ENCODE results near the gene ELAPOR2.
"Not testable (repeated sequence)": the region's sequence is repeated elsewhere in the genome, so short reads cannot be mapped to it uniquely, and the experiment has no call there.

ELAPOR2 gene

GRCh38 chr7:87041586-87041985 lies 17.9 kb downstream of the ELAPOR2 start:
- DNase-seq; H3K79me2 ChIP-seq (ENCODE audit: control insufficient read depth, insufficient read depth, low read length); H2BK120ac ChIP-seq (ENCODE audit: low read depth, low read length); H2BK15ac ChIP-seq (replicated peaks; ENCODE audit: low read depth); H2AK5ac ChIP-seq (ENCODE audit: low read length); H4K8ac ChIP-seq (ENCODE audit: low read depth, low read length); H3K18ac ChIP-seq (ENCODE audit: low read length); H3K36me3 ChIP-seq (ENCODE audit: control insufficient read depth, insufficient read depth, low read length); H3K9ac ChIP-seq (ENCODE audit: low read length); H3K4me1 ChIP-seq (ENCODE audit: control insufficient read depth, low read depth, low read length); H2BK5ac ChIP-seq (ENCODE audit: low read length); H3K4ac ChIP-seq (ENCODE audit: low read depth, low read length); H3K79me1 ChIP-seq (ENCODE audit: low read length); H3K23ac ChIP-seq (ENCODE audit: low read length); H3K27ac ChIP-seq (ENCODE audit: low read depth, low read length); H3K27me3 ChIP-seq (ENCODE audit: insufficient read depth, low read length, poor library complexity); H3K4me3 ChIP-seq (ENCODE audit: low read length); H3K56ac ChIP-seq (ENCODE audit: low read length); H3K4me2 ChIP-seq (ENCODE audit: low read length); H4K5ac ChIP-seq (ENCODE audit: low read length): not testable (repeated sequence)
- WGBS (ENCODE audit: extremely low coverage, insufficient coverage, low lambda C conversion rate): no CpG with 5 or more reads among the region's 5 CpGs

GRCh38 chr7:87039691-87040299 lies 19.7 kb downstream of the ELAPOR2 start:
- H3K79me1 ChIP-seq (ENCODE audit: low read length); DNase-seq; H2AK5ac ChIP-seq (ENCODE audit: low read length); H3K4me1 ChIP-seq (ENCODE audit: control insufficient read depth, low read depth, low read length); H3K4ac ChIP-seq (ENCODE audit: low read depth, low read length); H3K27me3 ChIP-seq (ENCODE audit: insufficient read depth, low read length, poor library complexity); H2BK120ac ChIP-seq (ENCODE audit: low read depth, low read length); H3K4me2 ChIP-seq (ENCODE audit: low read length); H4K5ac ChIP-seq (ENCODE audit: low read length); H3K9ac ChIP-seq (ENCODE audit: low read length); H4K8ac ChIP-seq (ENCODE audit: low read depth, low read length); H2BK15ac ChIP-seq (replicated peaks; ENCODE audit: low read depth); H3K79me2 ChIP-seq (ENCODE audit: control insufficient read depth, insufficient read depth, low read length); H3K18ac ChIP-seq (ENCODE audit: low read length); H3K36me3 ChIP-seq (ENCODE audit: control insufficient read depth, insufficient read depth, low read length); H3K56ac ChIP-seq (ENCODE audit: low read length); H2BK5ac ChIP-seq (ENCODE audit: low read length); H3K4me3 ChIP-seq (ENCODE audit: low read length); H3K23ac ChIP-seq (ENCODE audit: low read length); H3K27ac ChIP-seq (ENCODE audit: low read depth, low read length): not testable (repeated sequence)
- no CpG with 5 or more reads among the region's 34 CpGs for WGBS (ENCODE audit: extremely low coverage, insufficient coverage, low lambda C conversion rate)

- H3K4ac ChIP-seq (ENCODE audit: low read depth, low read length): no peak overlapping the region
- peak overlapping the region; percentile 29 for H3K4me3 ChIP-seq (ENCODE audit: low read length)
- no peaks in the 10 kb centered on the region for H3K4me1 ChIP-seq (ENCODE audit: control insufficient read depth, low read depth, low read length)
- H3K79me1 ChIP-seq (ENCODE audit: low read length): peaks cover 3% of the 10 kb centered on the region
- H3K27me3 ChIP-seq (ENCODE audit: insufficient read depth, low read length, poor library complexity): no peaks in the 10 kb centered on the region
- H3K18ac ChIP-seq (ENCODE audit: low read length): no peak overlapping the region
- no peak overlapping the region for H2BK15ac ChIP-seq (replicated peaks; ENCODE audit: low read depth)
- H2AK5ac ChIP-seq (ENCODE audit: low read length): no peak overlapping the region
- H2BK5ac ChIP-seq (ENCODE audit: low read length): no peak overlapping the region
- no CpG with 5 or more reads among the region's 5 CpGs for WGBS (ENCODE audit: extremely low coverage, insufficient coverage, low lambda C conversion rate)
- H3K27ac ChIP-seq (ENCODE audit: low read depth, low read length): no peak overlapping the region
- H4K5ac ChIP-seq (ENCODE audit: low read length): no peak overlapping the region
- H3K79me2 ChIP-seq (ENCODE audit: control insufficient read depth, insufficient read depth, low read length): peaks cover 9% of the 10 kb centered on the region
- no peak overlapping the region for H4K8ac ChIP-seq (ENCODE audit: low read depth, low read length)
- no peak overlapping the region for H3K4me2 ChIP-seq (ENCODE audit: low read length)
- peak overlapping the region; percentile 56 for H3K9ac ChIP-seq (ENCODE audit: low read length)
- no peak overlapping the region for H3K23ac ChIP-seq (ENCODE audit: low read length)
- H3K36me3 ChIP-seq (ENCODE audit: control insufficient read depth, insufficient read depth, low read length): no peaks in the 10 kb centered on the region
- H3K56ac ChIP-seq (ENCODE audit: low read length): peak overlapping the region; percentile 78
- no peak for DNase-seq
- H2BK120ac ChIP-seq (ENCODE audit: low read depth, low read length): no peak overlapping the region
Measured at GRCh38 chr7:87038993-87039690, 20.3 kb downstream of the ELAPOR2 start.

GRCh38 chr7:87036985-87037384 lies 22.5 kb downstream of the ELAPOR2 start:
- H3K36me3 ChIP-seq (ENCODE audit: control insufficient read depth, insufficient read depth, low read length): no peaks in the 10 kb centered on the region
- DNase-seq: no peak
- no peak overlapping the region for H3K4me3 ChIP-seq (ENCODE audit: low read length)
- H3K23ac ChIP-seq (ENCODE audit: low read length): peak overlapping the region; percentile 39
- no peak overlapping the region for H3K27ac ChIP-seq (ENCODE audit: low read depth, low read length)
- H2BK5ac ChIP-seq (ENCODE audit: low read length): no peak overlapping the region
- WGBS (ENCODE audit: extremely low coverage, insufficient coverage, low lambda C conversion rate): 100% methylated on average over 1 of the region's 2 CpGs
- no peak overlapping the region for H4K5ac ChIP-seq (ENCODE audit: low read length)
- H3K4me1 ChIP-seq (ENCODE audit: control insufficient read depth, low read depth, low read length): no peaks in the 10 kb centered on the region
- H3K4me2 ChIP-seq (ENCODE audit: low read length): no peak overlapping the region
- no peak overlapping the region for H4K8ac ChIP-seq (ENCODE audit: low read depth, low read length)
- H3K79me2 ChIP-seq (ENCODE audit: control insufficient read depth, insufficient read depth, low read length): peaks cover 12% of the 10 kb centered on the region
- no peak overlapping the region for H3K56ac ChIP-seq (ENCODE audit: low read length)
- H3K27me3 ChIP-seq (ENCODE audit: insufficient read depth, low read length, poor library complexity): no peaks in the 10 kb centered on the region
- no peak overlapping the region for H2AK5ac ChIP-seq (ENCODE audit: low read length)
- no peak overlapping the region for H3K4ac ChIP-seq (ENCODE audit: low read depth, low read length)
- peaks cover 5% of the 10 kb centered on the region for H3K79me1 ChIP-seq (ENCODE audit: low read length)
- no peak overlapping the region for H2BK120ac ChIP-seq (ENCODE audit: low read depth, low read length)
- H2BK15ac ChIP-seq (replicated peaks; ENCODE audit: low read depth): no peak overlapping the region
- no peak overlapping the region for H3K18ac ChIP-seq (ENCODE audit: low read length)
- no peak overlapping the region for H3K9ac ChIP-seq (ENCODE audit: low read length)

- Histone ChIP-seq H3K4me2 (ENCODE audit: low read length) (no peak overlapping the region), H4K8ac (ENCODE audit: low read depth, low read length) (no peak overlapping the region), H3K56ac (ENCODE audit: low read length) (no peak overlapping the region), H2BK5ac (ENCODE audit: low read length) (no peak overlapping the region), H3K79me1 (ENCODE audit: low read length) (peaks cover 8% of the 10 kb centered on the region), H3K27ac (ENCODE audit: low read depth, low read length) (no peak overlapping the region), H3K27me3 (ENCODE audit: insufficient read depth, low read length, poor library complexity) (no peaks in the 10 kb centered on the region), H2BK15ac (replicated peaks; ENCODE audit: low read depth) (no peak overlapping the region), H4K5ac (ENCODE audit: low read length) (no peak overlapping the region), H2BK120ac (ENCODE audit: low read depth, low read length) (no peak overlapping the region), H3K36me3 (ENCODE audit: control insufficient read depth, insufficient read depth, low read length) (no peaks in the 10 kb centered on the region), H3K18ac (ENCODE audit: low read length) (no peak overlapping the region), H3K79me2 (ENCODE audit: control insufficient read depth, insufficient read depth, low read length) (peaks cover 16% of the 10 kb centered on the region), H3K4me3 (ENCODE audit: low read length) (no peak overlapping the region), H2AK5ac (ENCODE audit: low read length) (no peak overlapping the region), H3K4ac (ENCODE audit: low read depth, low read length) (no peak overlapping the region), H3K4me1 (ENCODE audit: control insufficient read depth, low read depth, low read length) (peaks cover 2% of the 10 kb centered on the region), H3K23ac (ENCODE audit: low read length) (no peak overlapping the region), H3K9ac (ENCODE audit: low read length) (no peak overlapping the region)
- DNase-seq: no peak
- WGBS (ENCODE audit: extremely low coverage, insufficient coverage, low lambda C conversion rate): no CpG with 5 or more reads among the region's 4 CpGs
Measured at GRCh38 chr7:87032604-87033339, 26.7 kb downstream of the ELAPOR2 start.

Measured in mesendoderm (in vitro differentiated cells).